K562 (cell line): ENCODE measurements around the gene THUMPD1. TPM values are rescaled to one million over a fixed set of nuclear protein-coding genes. Genes with fewer than 3 reads are reported as not detected.

ENCODE experiments used
- BCOR ChIP-seq: fragments of 450-650 bp; IDR thresholded peaks from 2 replicates; pipeline ENCODE4 v1.6.1; 2016
- CHD2 ChIP-seq: IDR thresholded peaks from 2 replicates; pipeline ENCODE4 v1.6.1; 2011; ENCODE audit warnings: low read depth, low read length
- E2F6 ChIP-seq, 2 experiments: IDR thresholded peaks; 2 replicates each; pipeline ENCODE4 v1.6.1; 2011; ENCODE audit warnings: borderline replicate concordance in 1 of 2, control low read depth in 1 of 2, low read depth in 1 of 2, low read length in 1 of 2, mild to moderate bottlenecking in 1 of 2, mixed read lengths in 1 of 2, moderate library complexity in 1 of 2; ENCODE audit not compliant: insufficient read depth in 1 of 2, insufficient read length in 1 of 2, poor library complexity in 1 of 2, severe bottlenecking in 1 of 2; ENCODE audit errors: extremely low read depth in 1 of 2
- LARP7 ChIP-seq: fragments of 450-650 bp; IDR thresholded peaks from 2 replicates; pipeline ENCODE4 v1.6.1; 2016
- MLLT1 ChIP-seq, 2 experiments: fragments of 450-650 bp; IDR thresholded peaks; 2 replicates each; pipeline ENCODE4 v1.6.1; 2016
- NFATC3 ChIP-seq: fragments of 450-650 bp; IDR thresholded peaks from 2 replicates; pipeline ENCODE4 v1.6.1; 2017; ENCODE audit warnings: mild to moderate bottlenecking
- PHF8 ChIP-seq: fragments of 200-600 bp; sonication (generic); IDR thresholded peaks from 2 replicates; pipeline ENCODE4 v1.6.1; 2012; ENCODE audit warnings: mixed run types, mild to moderate bottlenecking, inconsistent platforms, low read length, moderate library complexity, borderline replicate concordance
- PKNOX1 ChIP-seq: fragments of 450-650 bp; IDR thresholded peaks from 2 replicates; pipeline ENCODE4 v1.6.1; 2016
- POLR2B ChIP-seq: fragments of 450-650 bp; IDR thresholded peaks from 2 replicates; pipeline ENCODE4 v1.6.1; 2018; ENCODE audit warnings: low read depth; ENCODE audit not compliant: partially characterized antibody
- POLR2H ChIP-seq: IDR thresholded peaks from 2 replicates; pipeline ENCODE4 v1.6.1; 2016; ENCODE audit warnings: missing genetic modification characterization, low read depth, mild to moderate bottlenecking, control low read depth, missing compliant biosample characterization, moderate library complexity
- PREB ChIP-seq: sonication (generic); formaldehyde crosslinking; IDR thresholded peaks from 2 replicates; pipeline ENCODE4 v1.8.1; 2023; ENCODE audit warnings: mild to moderate bottlenecking, missing genetic modification reagents
- RFX5 ChIP-seq: IDR thresholded peaks from 2 replicates; pipeline ENCODE4 v1.6.1; 2011; ENCODE audit warnings: low read depth, mild to moderate bottlenecking, improper control_type of control experiment, low read length
- SIN3A ChIP-seq, 2 experiments: fragments of 150-350 bp in 1 of 2; IDR thresholded peaks; 2 replicates each; pipeline ENCODE4 v1.6.1; 2011 to 2016; ENCODE audit warnings: borderline replicate concordance in 2 of 2, low read depth in 2 of 2, low read length in 2 of 2, mild to moderate bottlenecking in 2 of 2, moderate library complexity in 2 of 2; ENCODE audit not compliant: control insufficient read depth in 1 of 2
- ZBTB11 ChIP-seq, 3 experiments: fragments of 200-800 bp in 1 of 3; fragments of 250-450 bp in 1 of 3; fragments of 450-650 bp in 1 of 3; sonication (Bioruptor Pico) in 1 of 3; sonication (Bioruptor generic) in 1 of 3; formaldehyde crosslinking in 1 of 3; IDR thresholded peaks; 2 replicates each; pipeline versions ENCODE4 v1.6.1 to v1.8.0; 2016 to 2022; ENCODE audit warnings: mild to moderate bottlenecking in 2 of 3, missing genetic modification characterization in 2 of 3, missing compliant biosample characterization in 1 of 3, moderate library complexity in 1 of 3
- ZNF280B ChIP-seq: fragments of 250-450 bp; sonication (Bioruptor Pico); IDR thresholded peaks from 2 replicates; pipeline ENCODE4 v1.5.1; 2021; ENCODE audit warnings: mild to moderate bottlenecking
- ZNF766 ChIP-seq: fragments of 200-800 bp; sonication (Bioruptor generic); conservative IDR thresholded peaks from 2 replicates; pipeline ENCODE4 v1.6.1; 2016; ENCODE audit warnings: missing genetic modification characterization, missing compliant biosample characterization
- polyA plus RNA-seq, 8 experiments: library from polyadenylated mRNA; depleted of rRNA in 4 of 8; stranded (reverse) in 5 of 8; unstranded in 3 of 8; fragments of >200 nt; fragmentation: Nextera tagmentation in 2 of 8; fragmentation: Illumina TruSeq in 1 of 8; extraction: Ambion mirVana in 2 of 8; extraction: Trizol in 1 of 8; gene quantifications; 2 replicates each; pipeline versions ENCODE4 v1.2.1 to v1.2.3, GENCODE V29; 2011 to 2014; ENCODE audit warnings: inconsistent platforms in 1 of 8, missing spikeins in 1 of 8
- total RNA-seq, 7 experiments: library from RNA; depleted of rRNA in 6 of 7; stranded (reverse); fragments of >200 nt in 6 of 7; fragmentation: Illumina TruSeq in 2 of 7; extraction: Trizol in 2 of 7; gene quantifications; 2 replicates each; pipeline versions ENCODE4 v1.2.1 to v1.2.3, GENCODE V29; 2011 to 2021; ENCODE audit warnings: low replicate concordance in 1 of 7

THUMPD1 gene
- total and polyA plus RNA-seq, 9 of the 15 experiments (the other 6 are each of a cell fraction or from before 2014, with no cell fraction given): 37.8 to 101 (median 56.8) TPM

GRCh38 chr16:20740901-20741521, 607 bp downstream of the THUMPD1 start (continued):
- 0 out of 6 replicates have a peak, but pooled peaks of 1 of the 3 experiments have one; percentile 4 for TF ChIP-seq ZBTB11 (CRISPR knock-in tag; IDR thresholded peaks at IDR 0.05)
- TF ChIP-seq NFATC3: 0 out of 2 replicates have a peak, but pooled peaks have one; percentile 22
- TF ChIP-seq CHD2: no peak
- TF ChIP-seq E2F6 (IDR thresholded peaks at IDR 0.05; ENCODE audit: borderline replicate concordance in 1 of 2, extremely low read depth in 1 of 2, insufficient read depth in 1 of 2, insufficient read length in 1 of 2, low read depth in 1 of 2, low read length in 1 of 2, poor library complexity in 1 of 2, severe bottlenecking in 1 of 2): peak in 1 of 2 experiments; percentile 36
- no peak for TF ChIP-seq PREB
- TF ChIP-seq POLR2H (tag): peak; percentile 81
- TF ChIP-seq POLR2B: peak; percentile 81
- no peak for TF ChIP-seq PKNOX1
- TF ChIP-seq PHF8: no peak
- TF ChIP-seq RFX5: no peak
- TF ChIP-seq LARP7: 0 out of 2 replicates have a peak, but pooled peaks have one; percentile 22
- peak; percentile 56 to 80; a peak in 3 of 4 replicates for TF ChIP-seq MLLT1 (IDR thresholded peaks at IDR 0.05)
- peak; percentile 37; the same call in 1 of the 2 replicates for TF ChIP-seq ZNF766 (CRISPR knock-in tag)
- TF ChIP-seq BCOR: 0 out of 2 replicates have a peak, but pooled peaks have one; percentile 23
- TF ChIP-seq ZNF280B (CRISPR knock-in tag): 0 out of 2 replicates have a peak, but pooled peaks have one; percentile 27
- TF ChIP-seq SIN3A (IDR thresholded peaks at IDR 0.05; ENCODE audit: borderline replicate concordance in 2 of 2, control insufficient read depth in 1 of 2, low read depth in 2 of 2, low read length in 2 of 2): peak in 1 of 2 experiments; percentile 48; a peak in 1 of 4 replicates
